DND-41 (cell line): ENCODE results near the gene ALKBH2.

Experiments
- ATAC-seq: fragments of 200-7000 bp; cut with Tn5 transposase; 3 replicates; pipeline ENCODE4 v1.9.1; 2021; ENCODE audit warnings: low read depth; ENCODE audit not compliant: insufficient read depth
- DNase-seq: peaks from one replicate; pipeline ENCODE4 v3.0.0-alpha.2; 2020
- H2AFZ ChIP-seq: 2 replicates; pipeline ENCODE4 v1.6.0; 2012; ENCODE audit warnings: low read depth, low read length
- H3K27ac ChIP-seq: 2 replicates; pipeline ENCODE4 v1.5.1; 2012; ENCODE audit warnings: low read length, inconsistent platforms
- H3K27me3 ChIP-seq: fragments of 200-600 bp; sonication (generic); 2 replicates; pipeline ENCODE4 v1.6.0; 2012; ENCODE audit warnings: low read length, mild to moderate bottlenecking, inconsistent platforms; ENCODE audit not compliant: insufficient read depth, poor library complexity
- H3K36me3 ChIP-seq: 2 replicates; pipeline ENCODE4 v1.5.1; 2012; ENCODE audit warnings: low read length, inconsistent platforms; ENCODE audit not compliant: insufficient read depth
- H3K4me1 ChIP-seq: 2 replicates; pipeline ENCODE4 v1.5.1; 2012; ENCODE audit warnings: mild to moderate bottlenecking, low read length; ENCODE audit not compliant: insufficient read depth
- H3K4me2 ChIP-seq: 2 replicates; pipeline ENCODE4 v1.6.0; 2012; ENCODE audit warnings: mild to moderate bottlenecking, moderate library complexity, low read length, inconsistent platforms; ENCODE audit not compliant: insufficient read depth
- H3K4me3 ChIP-seq, 2 experiments: fragments of 200-600 bp in 1 of 2; shearing (Covaris generic) in 1 of 2; 2 replicates each; pipeline ENCODE4 v1.5.1; 2012 to 2016; ENCODE audit warnings: inconsistent platforms in 2 of 2, low read length in 2 of 2, mild to moderate bottlenecking in 2 of 2, low read depth in 1 of 2, moderate library complexity in 1 of 2
- H3K79me2 ChIP-seq: 2 replicates; pipeline ENCODE4 v1.6.0; 2012; ENCODE audit warnings: low read length, inconsistent platforms; ENCODE audit not compliant: insufficient read depth
- H3K9ac ChIP-seq: 2 replicates; pipeline ENCODE4 v1.6.0; 2012; ENCODE audit warnings: low read depth, mild to moderate bottlenecking, inconsistent platforms, low read length, moderate library complexity
- H3K9me3 ChIP-seq: 2 replicates; pipeline ENCODE4 v1.5.1; 2012; ENCODE audit warnings: low read length, moderate library complexity, mild to moderate bottlenecking, inconsistent platforms; ENCODE audit not compliant: insufficient read depth, severe bottlenecking
- H4K20me1 ChIP-seq: 2 replicates; pipeline ENCODE4 v1.6.0; 2012; ENCODE audit warnings: low read length; ENCODE audit not compliant: insufficient read depth
- EZH2 ChIP-seq: IDR thresholded peaks from 3 replicates; pipeline ENCODE4 v1.6.1; 2012; ENCODE audit warnings: borderline replicate concordance, low read depth, mild to moderate bottlenecking, moderate library complexity, low read length, inconsistent platforms; ENCODE audit not compliant: severe bottlenecking
- TF ChIP-seq, protein P1 (sequence below): IDR thresholded peaks from 2 replicates; pipeline ENCODE4 v1.5.1; 2012; ENCODE audit warnings: borderline replicate concordance, low read length, moderate library complexity, mild to moderate bottlenecking; ENCODE audit not compliant: poor library complexity, severe bottlenecking; ENCODE audit errors: extremely low read depth

ALKBH2 gene

DNA sequence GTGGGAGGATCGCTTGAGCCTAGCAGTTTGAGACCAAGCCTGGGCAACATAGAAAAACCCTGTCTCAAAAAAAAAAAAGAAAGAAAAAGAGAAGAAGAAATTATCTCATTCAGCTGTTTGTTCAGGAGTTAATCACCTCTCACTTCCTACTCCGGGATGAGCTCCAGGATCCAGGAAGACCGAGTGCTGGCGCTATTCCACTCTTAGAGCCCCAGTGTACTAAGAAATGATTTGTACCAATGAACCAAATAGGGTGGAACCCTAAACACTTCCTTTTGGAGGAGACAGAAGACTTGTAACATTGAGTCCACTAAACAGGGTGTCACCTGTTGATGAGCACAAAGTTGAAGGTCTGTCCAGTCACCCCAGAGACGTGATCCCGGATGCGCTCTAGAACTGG is 3.6 kb downstream of the ALKBH2 start:
- H3K4me1 ChIP-seq = peaks cover 42% of the 10 kb centered on the region
- no peak for ATAC-seq
- no peak for DNase-seq
- H3K9ac ChIP-seq = no peak overlapping the region
- no peak overlapping the region for H2AFZ ChIP-seq
- H3K36me3 ChIP-seq = peaks cover 72% of the 10 kb centered on the region
- no peak overlapping the region for H3K4me3 ChIP-seq
- H3K27me3 ChIP-seq = no peaks in the 10 kb centered on the region
- peaks cover 3% of the 10 kb centered on the region; the same call in 1 of the 2 replicates for H4K20me1 ChIP-seq
- H3K79me2 ChIP-seq = peaks cover 31% of the 10 kb centered on the region
- no peaks in the 10 kb centered on the region for H3K9me3 ChIP-seq
- no peak overlapping the region; the same call in 1 of the 2 replicates for H3K4me2 ChIP-seq
- no peak for TF ChIP-seq EZH2
- TF ChIP-seq, protein P1, sequence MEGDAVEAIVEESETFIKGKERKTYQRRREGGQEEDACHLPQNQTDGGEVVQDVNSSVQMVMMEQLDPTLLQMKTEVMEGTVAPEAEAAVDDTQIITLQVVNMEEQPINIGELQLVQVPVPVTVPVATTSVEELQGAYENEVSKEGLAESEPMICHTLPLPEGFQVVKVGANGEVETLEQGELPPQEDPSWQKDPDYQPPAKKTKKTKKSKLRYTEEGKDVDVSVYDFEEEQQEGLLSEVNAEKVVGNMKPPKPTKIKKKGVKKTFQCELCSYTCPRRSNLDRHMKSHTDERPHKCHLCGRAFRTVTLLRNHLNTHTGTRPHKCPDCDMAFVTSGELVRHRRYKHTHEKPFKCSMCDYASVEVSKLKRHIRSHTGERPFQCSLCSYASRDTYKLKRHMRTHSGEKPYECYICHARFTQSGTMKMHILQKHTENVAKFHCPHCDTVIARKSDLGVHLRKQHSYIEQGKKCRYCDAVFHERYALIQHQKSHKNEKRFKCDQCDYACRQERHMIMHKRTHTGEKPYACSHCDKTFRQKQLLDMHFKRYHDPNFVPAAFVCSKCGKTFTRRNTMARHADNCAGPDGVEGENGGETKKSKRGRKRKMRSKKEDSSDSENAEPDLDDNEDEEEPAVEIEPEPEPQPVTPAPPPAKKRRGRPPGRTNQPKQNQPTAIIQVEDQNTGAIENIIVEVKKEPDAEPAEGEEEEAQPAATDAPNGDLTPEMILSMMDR = no peak
- H3K27ac ChIP-seq = no peak overlapping the region

DNA sequence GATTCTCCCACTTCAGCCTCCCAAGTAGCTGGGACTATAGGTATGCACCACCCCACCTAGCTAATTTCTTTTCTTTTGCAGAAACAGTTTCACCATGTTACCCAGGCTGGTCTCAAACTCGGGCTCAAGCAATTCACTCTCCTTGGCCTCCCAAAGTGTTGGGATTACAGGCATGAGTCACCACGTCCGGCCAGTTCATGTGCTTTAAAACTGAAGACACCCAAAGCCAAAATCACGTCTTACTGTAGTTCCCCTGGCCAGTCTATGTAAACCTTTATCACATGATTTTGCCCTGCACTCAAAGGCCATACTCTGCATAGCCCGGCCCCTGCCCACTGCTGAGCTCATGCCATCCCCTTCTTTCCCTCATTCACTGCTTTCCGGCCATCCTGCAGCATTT is 4.5 kb downstream of the ALKBH2 start:
- Histone ChIP-seq H3K36me3 (peaks cover 81% of the 10 kb centered on the region), H3K4me3 (no peak overlapping the region), H3K4me2 (no peak overlapping the region), H3K27me3 (no peaks in the 10 kb centered on the region), H3K9ac (no peak overlapping the region), H3K4me1 (peaks cover 41% of the 10 kb centered on the region), H3K27ac (no peak overlapping the region), H2AFZ (no peak overlapping the region), H3K9me3 (no peaks in the 10 kb centered on the region), H4K20me1 (peaks cover 3% of the 10 kb centered on the region; the same call in 1 of the 2 replicates), H3K79me2 (peaks cover 31% of the 10 kb centered on the region)
- DNase-seq = no peak
- no peak for ATAC-seq
- TF ChIP-seq, protein P1 = no peak
- no peak for TF ChIP-seq EZH2

DNA sequence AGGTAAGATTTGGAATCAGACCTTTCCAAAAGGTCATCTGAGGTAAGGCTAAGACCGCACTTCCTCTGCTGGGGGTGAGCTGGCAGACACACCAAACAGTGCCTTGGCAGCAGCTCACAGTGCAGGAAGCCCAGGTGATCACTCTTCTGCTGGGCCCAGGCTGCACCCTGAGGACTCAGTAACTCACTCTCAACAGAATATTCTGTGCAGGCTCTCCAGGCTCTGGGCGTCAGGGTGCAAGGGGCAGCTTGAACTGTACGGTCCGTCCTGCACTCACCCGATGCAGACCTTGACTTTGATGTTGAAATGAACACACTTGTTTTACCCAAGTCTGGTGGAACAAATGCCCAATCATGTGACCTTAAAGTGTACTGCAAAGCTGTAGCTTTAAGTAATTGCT is 6.0 kb downstream of the ALKBH2 start:
- peaks cover 3% of the 10 kb centered on the region; the same call in 1 of the 2 replicates for H4K20me1 ChIP-seq
- DNase-seq (no peak), ATAC-seq (no peak)
- no peak overlapping the region for H3K27ac ChIP-seq
- H3K4me1 ChIP-seq = peaks cover 26% of the 10 kb centered on the region
- no peak overlapping the region for H3K4me2 ChIP-seq
- H3K9ac ChIP-seq = no peak overlapping the region
- TF ChIP-seq EZH2 = no peak
- TF ChIP-seq, protein P1 = no peak
- no peaks in the 10 kb centered on the region for H3K9me3 ChIP-seq
- peaks cover 22% of the 10 kb centered on the region for H3K79me2 ChIP-seq
- H2AFZ ChIP-seq = no peak overlapping the region
- no peak overlapping the region for H3K4me3 ChIP-seq
- no peaks in the 10 kb centered on the region for H3K27me3 ChIP-seq
- H3K36me3 ChIP-seq = peaks cover 96% of the 10 kb centered on the region

DNA sequence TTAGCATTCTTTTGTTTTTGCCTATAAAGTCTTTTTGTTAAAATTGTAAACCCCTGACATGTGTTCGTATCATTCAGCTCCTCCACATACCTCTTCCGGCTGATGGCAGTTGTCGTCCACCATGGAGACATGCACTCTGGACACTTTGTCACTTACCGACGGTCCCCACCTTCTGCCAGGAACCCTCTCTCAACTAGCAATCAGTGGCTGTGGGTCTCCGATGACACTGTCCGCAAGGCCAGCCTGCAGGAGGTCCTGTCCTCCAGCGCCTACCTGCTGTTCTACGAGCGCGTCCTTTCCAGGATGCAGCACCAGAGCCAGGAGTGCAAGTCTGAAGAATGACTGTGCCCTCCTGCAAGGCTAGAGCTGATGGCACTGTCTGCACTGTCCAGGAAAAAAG is 7.7 kb downstream of the ALKBH2 start:
- peaks cover 92% of the 10 kb centered on the region for H3K36me3 ChIP-seq
- no peak overlapping the region for H3K4me2 ChIP-seq
- no peak overlapping the region for H3K4me3 ChIP-seq
- ATAC-seq (no peak), DNase-seq (no peak)
- peaks cover 9% of the 10 kb centered on the region for H3K4me1 ChIP-seq
- no peak overlapping the region for H2AFZ ChIP-seq
- peaks cover 3% of the 10 kb centered on the region; the same call in 1 of the 2 replicates for H4K20me1 ChIP-seq
- no peak for TF ChIP-seq EZH2
- TF ChIP-seq, protein P1 = no peak
- H3K9me3 ChIP-seq = no peaks in the 10 kb centered on the region
- H3K27ac ChIP-seq = no peak overlapping the region
- no peaks in the 10 kb centered on the region for H3K27me3 ChIP-seq
- peaks cover 6% of the 10 kb centered on the region; the same call in 1 of the 2 replicates for H3K79me2 ChIP-seq
- no peak overlapping the region for H3K9ac ChIP-seq
